Spleen (tissue), 7 donors: Measurements from ENCODE around the gene SLAMF1.

ENCODE experiments used
- CTCF ChIP-seq, 11 experiments: fragments of 200-600 bp in 7 of 11; fragments of 450-650 bp in 4 of 11; sonication (generic) in 4 of 11; IDR thresholded peaks in 8 of 11; conservative IDR thresholded peaks in 3 of 11; 1 replicate in 7 of 11; 2 replicates in 4 of 11; pipeline versions ENCODE4 v1.4.0 to v1.8.0; 2016 to 2021; ENCODE audit warnings: antibody characterized with exemption in 11 of 11, inconsistent platforms in 4 of 11, mild to moderate bottlenecking in 1 of 11
- POLR2A ChIP-seq, 3 donors: fragments of 450-650 bp; IDR thresholded peaks; one replicate each; pipeline ENCODE4 v1.5.1; 2017; ENCODE audit warnings: antibody characterized with exemption in 3 of 3, mild to moderate bottlenecking in 1 of 3
- donor health status: DM: no; HTN: no; CAD: no; lungs with moderate emphysema.
- donor health status: DM: no; HTN: no; CAD: no.
- donor health status: DM: no; HTN: no; CAD: no.

GRCh38 chr1:160608057-160608456, 38.8 kb downstream of the SLAMF1 start:
- TF ChIP-seq POLR2A (IDR thresholded peaks at IDR 0.05) = no peak
- no peak for TF ChIP-seq CTCF (IDR thresholded peaks at IDR 0.05 in 8 of 11, conservative IDR thresholded peaks at IDR 0.05 in 3 of 11)
